Naive thymus-derived CD4-positive, alpha-beta T cell (primary cell): Measurements from ENCODE around the gene SMAP1. TPM values are rescaled to one million over a fixed set of nuclear protein-coding genes. Genes with fewer than 3 reads are reported as not detected.

Source experiments
- ATAC-seq: fragments of 150-1000 bp; cut with Tn5 transposase; 2 replicates; pipeline ENCODE4 v1.10.0; 2021; ENCODE audit warnings: mild to moderate bottlenecking, moderate library complexity
- CTCF ChIA-PET: fragments of 350-600 bp; sonication (Branson Sonifier 250); formaldehyde crosslinking; loops from one replicate; lab custom pipeline; 2021; ENCODE audit warnings: antibody characterized with exemption; lab: Charles Lee
- POLR2A ChIA-PET: fragments of 350-600 bp; sonication (Branson Sonifier 250); formaldehyde crosslinking; loops from one replicate; lab custom pipeline; 2021; ENCODE audit warnings: antibody characterized with exemption, inconsistent platforms; lab: Charles Lee
- DNase-seq, 9 donors: peaks; one replicate each; pipeline versions ENCODE4 v3.0.0 to v3.0.0-alpha.2; 2020 to 2022; ENCODE audit warnings: mixed read lengths in 1 of 9
- H3K27ac ChIP-seq: one replicate; pipeline ENCODE4 v1.7.0; 2013; ENCODE audit warnings: mild to moderate bottlenecking, low read depth, low read length, moderate library complexity
- H3K27me3 ChIP-seq, 2 donors: one replicate each; pipeline ENCODE4 v1.7.0; 2013; ENCODE audit warnings: low read length in 2 of 2, mild to moderate bottlenecking in 2 of 2, moderate library complexity in 2 of 2; ENCODE audit not compliant: control insufficient read depth in 2 of 2, insufficient read depth in 2 of 2
- H3K36me3 ChIP-seq, 3 experiments: 1 replicate in 2 of 3; 2 replicates in 1 of 3; pipeline ENCODE4 v1.7.0; 2013; ENCODE audit warnings: low read length in 3 of 3, mild to moderate bottlenecking in 3 of 3, moderate library complexity in 1 of 3; ENCODE audit not compliant: insufficient read depth in 3 of 3, control insufficient read depth in 2 of 3
- H3K4me1 ChIP-seq, 2 donors: one replicate each; pipeline ENCODE4 v1.7.0; 2013; ENCODE audit warnings: low read length in 2 of 2, mild to moderate bottlenecking in 2 of 2, moderate library complexity in 1 of 2; ENCODE audit not compliant: control insufficient read depth in 2 of 2, insufficient read depth in 2 of 2
- H3K4me3 ChIP-seq: 2 replicates; pipeline ENCODE4 v1.7.0; 2013; ENCODE audit warnings: mild to moderate bottlenecking, low read length
- H3K9me3 ChIP-seq, 3 experiments: 1 replicate in 2 of 3; 2 replicates in 1 of 3; pipeline ENCODE4 v1.7.0; 2013; ENCODE audit warnings: low read length in 3 of 3; ENCODE audit not compliant: control insufficient read depth in 2 of 3
- H3K27ac Mint-ChIP-seq, 9 donors: one replicate each; pipeline ENCODE4 v1.8.0; 2020 to 2022; ENCODE audit warnings: mixed read lengths in 9 of 9, mild to moderate bottlenecking in 8 of 9, moderate library complexity in 5 of 9, inconsistent platforms in 2 of 9
- H3K27me3 Mint-ChIP-seq, 5 donors: one replicate each; pipeline ENCODE4 v1.8.0; 2021 to 2022; ENCODE audit warnings: mixed read lengths in 5 of 5, mild to moderate bottlenecking in 1 of 5
- H3K36me3 Mint-ChIP-seq, 5 donors: one replicate each; pipeline ENCODE4 v1.8.0; 2020 to 2022; ENCODE audit warnings: mixed read lengths in 5 of 5, mild to moderate bottlenecking in 3 of 5, inconsistent platforms in 1 of 5
- H3K4me1 Mint-ChIP-seq, 7 donors: one replicate each; pipeline ENCODE4 v1.8.0; 2020 to 2022; ENCODE audit warnings: mixed read lengths in 7 of 7, mild to moderate bottlenecking in 3 of 7, inconsistent platforms in 1 of 7
- H3K4me3 Mint-ChIP-seq, 10 donors: one replicate each; pipeline ENCODE4 v1.8.0; 2020 to 2022; ENCODE audit warnings: mild to moderate bottlenecking in 10 of 10, mixed read lengths in 10 of 10, moderate library complexity in 6 of 10, inconsistent platforms in 2 of 10
- H3K9me3 Mint-ChIP-seq, 11 donors: one replicate each; pipeline ENCODE4 v1.8.0; 2020 to 2022; ENCODE audit warnings: mixed read lengths in 11 of 11, mild to moderate bottlenecking in 4 of 11, inconsistent platforms in 1 of 11, moderate library complexity in 1 of 11
- intact Hi-C, 2 donors: fragments of 100-400 bp; cut with micrococcal nuclease; formaldehyde crosslinking; loops; one replicate each; pipeline ENCODE4 v1.15.1; 2023
- polyA plus RNA-seq, 2 donors: library from polyadenylated mRNA; unstranded; fragments of 300-500 nt; fragmentation: Illumina TruSeq; gene quantifications; one replicate each; pipeline ENCODE4 v1.2.3, GENCODE V29; 2021
- total RNA-seq, 6 experiments: library from RNA in 5 of 6; stranded (reverse) in 5 of 6; gene quantifications; 1 replicate in 5 of 6; 2 replicates in 1 of 6; pipeline ENCODE4 v1.2.3 and lab custom pipeline; 2021 to 2026

SMAP1 gene
- total and polyA plus RNA-seq, 7 experiments from 2014 or later: 11.3 to 45.7 (median 19.7) TPM

GRCh38 chr6:70717038-70717801 lies 49.5 kb downstream of the SMAP1 start:
- Mint-ChIP-seq H3K27me3 (no peaks in the 10 kb centered on the region), H3K4me1 (peaks cover 28 to 72% (median 64%) of the 10 kb centered on the region in 7 donors), H3K36me3 (peaks cover 13 to 44% (median 38%) of the 10 kb centered on the region in 5 donors), H3K27ac (peak overlapping the region in 8 of 9 donors; percentile 1 to 83 (median 64)), H3K4me3 (peak overlapping the region in 9 of 10 donors; percentile 0 to 61 (median 36)), H3K9me3 (peaks cover 4 to 44% (median 14%) of the 10 kb centered on the region in 11 donors)
- POLR2A ChIA-PET: interaction anchor here (0.7 kb wide), 1 partner anchor 1953 kb away, joined by 3 read pairs; no protein-coding TSS in a partner anchor
- H3K27ac ChIP-seq: no peak overlapping the region
- peaks cover 8 to 17% of the 10 kb centered on the region in 2 donors for H3K4me1 ChIP-seq
- CTCF ChIA-PET: interaction anchor here (2.6 kb wide), 1 partner anchor 10 kb away, joined by 8 read pairs; no protein-coding TSS in a partner anchor
- intact Hi-C loops: no loop called here
- DNase-seq (peak in 6 of 9 donors; percentile 20 to 63 (median 42)), ATAC-seq (peak; percentile 84)
- no peaks in the 10 kb centered on the region for H3K27me3 ChIP-seq
- H3K4me3 ChIP-seq: no peak overlapping the region
- H3K36me3 ChIP-seq: no peaks in the 10 kb centered on the region
- H3K9me3 ChIP-seq: peaks cover 0 to 13% (median 0%) of the 10 kb centered on the region in 3 experiments

GRCh38 chr6:70724524-70724923 lies 56.8 kb downstream of the SMAP1 start:
- Histone ChIP-seq H3K4me1 (no peaks in the 10 kb centered on the region), H3K9me3 (no peaks in the 10 kb centered on the region), H3K36me3 (no peaks in the 10 kb centered on the region), H3K27ac (no peak overlapping the region), H3K4me3 (no peak overlapping the region), H3K27me3 (no peaks in the 10 kb centered on the region)
- intact Hi-C loops: no loop called here
- Mint-ChIP-seq H3K27ac (peak overlapping the region in 4 of 9 donors; percentile 8 to 71 (median 56)), H3K36me3 (peaks cover 0 to 27% (median 12%) of the 10 kb centered on the region in 5 donors), H3K27me3 (no peaks in the 10 kb centered on the region), H3K9me3 (no peaks in the 10 kb centered on the region), H3K4me3 (peak overlapping the region in 7 of 10 donors; percentile 27 to 54 (median 49)), H3K4me1 (peaks cover 11 to 87% (median 58%) of the 10 kb centered on the region in 7 donors)
- DNase-seq (peak in 1 of 9 donors; percentile 15), ATAC-seq (no peak)
- POLR2A ChIA-PET: no interaction called here
- CTCF ChIA-PET: no interaction called here

DNA sequence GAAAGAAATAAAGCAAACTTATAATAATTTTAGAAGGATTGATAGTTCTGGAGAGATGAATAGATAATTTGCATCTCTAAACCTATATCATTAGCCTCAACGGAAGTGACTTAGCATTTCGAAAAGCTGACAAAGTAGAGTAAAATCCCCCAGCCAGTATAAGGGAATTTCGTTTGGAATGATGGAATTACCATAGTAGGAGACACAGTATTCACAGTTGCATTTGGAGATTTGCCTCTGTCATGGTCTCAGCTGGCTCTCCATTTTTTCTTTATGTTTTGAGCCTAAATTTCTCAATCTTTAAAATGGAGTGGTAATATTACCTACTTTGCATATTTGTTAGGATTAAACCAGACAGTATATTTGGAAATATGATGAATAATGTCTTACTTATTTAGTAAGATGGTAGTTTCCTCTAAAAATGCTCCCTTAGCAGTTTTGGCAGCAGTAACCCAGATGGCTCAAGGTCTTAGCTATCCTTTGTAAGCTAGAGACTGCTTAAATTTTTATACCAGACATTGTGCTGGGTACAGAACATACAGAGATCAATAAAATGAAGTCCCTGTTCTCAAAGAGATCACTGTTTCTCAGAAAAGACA lies 58.2 kb downstream of the SMAP1 start:
- Histone ChIP-seq H3K27me3 (no peaks in the 10 kb centered on the region), H3K4me1 (no peaks in the 10 kb centered on the region), H3K9me3 (no peaks in the 10 kb centered on the region), H3K27ac (no peak overlapping the region), H3K36me3 (no peaks in the 10 kb centered on the region), H3K4me3 (no peak overlapping the region)
- Mint-ChIP-seq H3K9me3 (no peaks in the 10 kb centered on the region), H3K36me3 (peaks cover 0 to 31% (median 10%) of the 10 kb centered on the region in 5 donors), H3K4me3 (peak overlapping the region in 1 of 10 donors; percentile 12), H3K4me1 (peaks cover 13 to 87% (median 62%) of the 10 kb centered on the region in 7 donors), H3K27me3 (no peaks in the 10 kb centered on the region), H3K27ac (peak overlapping the region in 1 of 9 donors; percentile 76)
- ChIA-PET POLR2A (no interaction called here), CTCF (no interaction called here)
- DNase-seq: no peak
- ATAC-seq: no peak
- intact Hi-C loops: no loop called here

- peaks cover 0 to 61% (median 51%) of the 10 kb centered on the region in 5 donors for H3K36me3 Mint-ChIP-seq
- peaks cover 0 to 4% (median 0%) of the 10 kb centered on the region in 11 donors for H3K9me3 Mint-ChIP-seq
- CTCF ChIA-PET: interaction anchor here (1.3 kb wide), 1 partner anchor 150 kb away, joined by 3 read pairs; no protein-coding TSS in a partner anchor
- H3K9me3 ChIP-seq: no peaks in the 10 kb centered on the region
- H3K4me3 Mint-ChIP-seq: no peak overlapping the region
- no peak overlapping the region for H3K4me3 ChIP-seq
- DNase-seq (no peak), ATAC-seq (no peak)
- H3K27me3 Mint-ChIP-seq: no peaks in the 10 kb centered on the region
- H3K36me3 ChIP-seq: peaks cover 0 to 6% (median 0%) of the 10 kb centered on the region in 3 experiments
- no peaks in the 10 kb centered on the region for H3K4me1 ChIP-seq
- intact Hi-C loops: no loop called here
- H3K27ac ChIP-seq: no peak overlapping the region
- H3K4me1 Mint-ChIP-seq: peaks cover 13 to 48% (median 36%) of the 10 kb centered on the region in 7 donors
- H3K27me3 ChIP-seq: no peaks in the 10 kb centered on the region
- no peak overlapping the region for H3K27ac Mint-ChIP-seq
- POLR2A ChIA-PET: no interaction called here
Measured at GRCh38 chr6:70734381-70734780, 66.7 kb downstream of the SMAP1 start.

DNA sequence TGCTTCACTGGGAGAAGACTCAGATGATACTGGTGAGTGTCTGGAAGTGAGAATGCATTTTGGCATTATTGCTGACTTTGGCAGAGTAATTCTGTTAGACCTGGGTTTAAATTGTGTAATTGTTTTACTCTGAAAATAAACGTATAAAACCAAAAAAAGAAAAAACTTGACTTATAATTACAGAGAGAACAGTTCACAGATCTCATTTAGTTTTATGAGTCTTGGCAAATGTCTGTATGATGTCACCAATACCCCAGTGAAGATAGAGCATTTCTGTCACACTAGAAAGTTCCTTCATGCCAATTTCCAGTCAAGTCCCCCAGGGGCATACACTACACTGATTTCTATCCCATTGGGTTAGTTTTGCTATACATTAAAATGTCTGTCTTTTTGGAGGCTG lies 67.3 kb downstream of the SMAP1 start:
- H3K4me3 ChIP-seq: no peak overlapping the region
- DNase-seq (no peak), ATAC-seq (no peak)
- Mint-ChIP-seq H3K4me3 (no peak overlapping the region), H3K4me1 (peaks cover 8 to 42% (median 31%) of the 10 kb centered on the region in 7 donors), H3K9me3 (peaks cover 0 to 5% (median 0%) of the 10 kb centered on the region in 11 donors), H3K36me3 (peaks cover 0 to 67% (median 57%) of the 10 kb centered on the region in 5 donors), H3K27ac (no peak overlapping the region), H3K27me3 (no peaks in the 10 kb centered on the region)
- ChIA-PET CTCF (interaction anchor here (1.3 kb wide), 1 partner anchor 149 kb away, joined by 3 read pairs; no protein-coding TSS in a partner anchor), POLR2A (no interaction called here)
- H3K36me3 ChIP-seq: peaks cover 0 to 6% (median 0%) of the 10 kb centered on the region in 3 experiments
- no peaks in the 10 kb centered on the region for H3K4me1 ChIP-seq
- intact Hi-C loops: no loop called here
- H3K9me3 ChIP-seq: no peaks in the 10 kb centered on the region
- H3K27ac ChIP-seq: no peak overlapping the region
- no peaks in the 10 kb centered on the region for H3K27me3 ChIP-seq

- no peak for ATAC-seq
- Mint-ChIP-seq H3K4me1 (peaks cover 8 to 37% (median 26%) of the 10 kb centered on the region in 7 donors), H3K36me3 (peaks cover 2 to 68% (median 62%) of the 10 kb centered on the region in 5 donors), H3K4me3 (no peak overlapping the region), H3K27me3 (no peaks in the 10 kb centered on the region), H3K9me3 (peaks cover 0 to 6% (median 0%) of the 10 kb centered on the region in 11 donors), H3K27ac (peak overlapping the region in 1 of 9 donors; percentile 1)
- H3K27ac ChIP-seq: no peak overlapping the region
- H3K36me3 ChIP-seq: peaks cover 0 to 6% (median 0%) of the 10 kb centered on the region in 3 experiments
- H3K27me3 ChIP-seq: no peaks in the 10 kb centered on the region
- POLR2A ChIA-PET: no interaction called here
- intact Hi-C loops: no loop called here
- H3K4me1 ChIP-seq: no peaks in the 10 kb centered on the region
- CTCF ChIA-PET: interaction anchor here (1.3 kb wide), 1 partner anchor 149 kb away, joined by 3 read pairs; no protein-coding TSS in a partner anchor
- H3K9me3 ChIP-seq: no peaks in the 10 kb centered on the region
- DNase-seq: no peak
- H3K4me3 ChIP-seq: no peak overlapping the region
Measured at GRCh38 chr6:70735513-70735912, 67.8 kb downstream of the SMAP1 start.
